HCT116 (cell line): ENCODE measurements around the gene HCN1. TPM values are rescaled to one million over a fixed set of nuclear protein-coding genes. Genes with fewer than 3 reads are reported as not detected.

Experiments
- ATAC-seq: fragments of 200-7000 bp; cut with Tn5 transposase; 2 replicates; pipeline ENCODE4 v1.9.1; 2020; ENCODE audit warnings: mild to moderate bottlenecking, moderate library complexity
- BruUV-seq: library from RNA; stranded (reverse); fragments of 400-500 nt; replicated peaks from 2 replicates; lab custom pipeline; 2021; lab: Mats Ljungman, UMichigan
- CTCF ChIA-PET: fragments of 300-600 bp; sonication (Branson Sonifier 250); formaldehyde crosslinking; loops from one replicate; lab custom pipeline; 2021; ENCODE audit warnings: antibody characterized with exemption; lab: Charles Lee
- POLR2A ChIA-PET: fragments of 300-600, 350-600 bp; sonication (Branson Sonifier 250); formaldehyde crosslinking; loops from one replicate; lab custom pipeline; 2021; ENCODE audit warnings: antibody characterized with exemption; lab: Charles Lee
- RAD21 ChIA-PET, 2 experiments: fragments of 300-600 bp; sonication (Branson Sonifier 250); formaldehyde crosslinking; loops; one replicate each; lab custom pipeline; 2023; ENCODE audit warnings: low total read pairs in 2 of 2; ENCODE audit not compliant: uncharacterized antibody in 2 of 2, unreplicated experiment in 2 of 2, low non-redundant PET in 1 of 2; lab: Charles Lee
- DNase-seq: peaks from one replicate; pipeline ENCODE4 v3.0.0-alpha.2; 2010; ENCODE audit warnings: low read depth, low spot score
- H2AFZ ChIP-seq: fragments of 200-600 bp; shearing (Covaris generic), sonication (generic); 2 replicates; pipeline ENCODE4 v1.6.1; 2017; ENCODE audit warnings: low read depth, mixed run types, mixed read lengths, antibody characterized with exemption, low read length; ENCODE audit not compliant: poor library complexity, severe bottlenecking
- H3K27ac ChIP-seq: 2 replicates; pipeline ENCODE4 v1.5.1; 2012; ENCODE audit warnings: low read depth, low read length
- H3K27me3 ChIP-seq: fragments of 200-600 bp; sonication (generic); 2 replicates; pipeline ENCODE4 v1.6.1; 2016; ENCODE audit warnings: mixed run types, low read length, mixed read lengths; ENCODE audit not compliant: insufficient read depth
- H3K36me3 ChIP-seq, 2 experiments: fragments of 200-500 bp in 1 of 2; fragments of 200-600 bp in 1 of 2; sonication (Bioruptor generic) in 1 of 2; sonication (generic) in 1 of 2; 2 replicates each; pipeline versions ENCODE4 v1.5.1 to v1.6.1; 2014 to 2016; ENCODE audit warnings: low read length in 2 of 2, inconsistent platforms in 1 of 2, mixed read lengths in 1 of 2, mixed run types in 1 of 2; ENCODE audit not compliant: insufficient read depth in 2 of 2, control insufficient read depth in 1 of 2
- H3K4me1 ChIP-seq, 2 experiments: fragments of 200-600 bp in 1 of 2; sonication (generic) in 1 of 2; 2 replicates each; pipeline versions ENCODE4 v1.5.1 to v1.6.1; 2012 to 2017; ENCODE audit warnings: low read length in 2 of 2, inconsistent platforms in 1 of 2, mild to moderate bottlenecking in 1 of 2, mixed read lengths in 1 of 2, mixed run types in 1 of 2, moderate library complexity in 1 of 2; ENCODE audit not compliant: insufficient read depth in 2 of 2, control insufficient read depth in 1 of 2
- H3K4me2 ChIP-seq: fragments of 200-600 bp; sonication (generic); 2 replicates; pipeline ENCODE4 v1.6.1; 2017; ENCODE audit warnings: mixed run types, low read length, mixed read lengths
- H3K4me3 ChIP-seq, 2 experiments: fragments of 200-600 bp in 1 of 2; sonication (generic) in 1 of 2; replicated peaks in 1 of 2; 2 replicates each; pipeline ENCODE4 v1.5.1; 2011 to 2016; ENCODE audit warnings: low read length in 2 of 2, control low read depth in 1 of 2, low read depth in 1 of 2, mild to moderate bottlenecking in 1 of 2, mixed read lengths in 1 of 2, mixed run types in 1 of 2
- H3K79me2 ChIP-seq: fragments of 200-600 bp; sonication (generic); 2 replicates; pipeline ENCODE4 v1.6.1; 2017; ENCODE audit warnings: mild to moderate bottlenecking, mixed run types, low read length, moderate library complexity, mixed read lengths; ENCODE audit not compliant: insufficient read depth
- H3K9ac ChIP-seq: fragments of 200-600 bp; sonication (generic); 2 replicates; pipeline ENCODE4 v1.6.1; 2016; ENCODE audit warnings: low read length, mixed read lengths
- H3K9me2 ChIP-seq: fragments of 200-600 bp; sonication (generic), shearing (Covaris generic); 2 replicates; pipeline ENCODE4 v1.6.1; 2017; ENCODE audit warnings: mixed run types, mild to moderate bottlenecking, moderate library complexity; ENCODE audit not compliant: insufficient read depth
- H3K9me3 ChIP-seq, 2 experiments: fragments of 200-500 bp in 1 of 2; fragments of 200-600 bp in 1 of 2; sonication (Bioruptor generic) in 1 of 2; sonication (generic) in 1 of 2; 2 replicates each; pipeline ENCODE4 v1.6.1; 2014 to 2017; ENCODE audit warnings: low read length in 2 of 2, mixed read lengths in 2 of 2, inconsistent platforms in 1 of 2, low read depth in 1 of 2, mild to moderate bottlenecking in 1 of 2, mixed run types in 1 of 2, moderate library complexity in 1 of 2; ENCODE audit not compliant: control insufficient read depth in 1 of 2, insufficient read depth in 1 of 2
- H4K20me1 ChIP-seq: fragments of 200-600 bp; sonication (generic), shearing (Covaris generic); 2 replicates; pipeline ENCODE4 v1.6.1; 2017; ENCODE audit warnings: mixed run types, mild to moderate bottlenecking, moderate library complexity; ENCODE audit not compliant: insufficient read depth
- ATF3 ChIP-seq: IDR thresholded peaks from 2 replicates; pipeline ENCODE4 v1.6.1; 2012
- CBX3 ChIP-seq: IDR thresholded peaks from 2 replicates; pipeline ENCODE4 v1.6.1; 2012; ENCODE audit warnings: low read depth
- CEBPB ChIP-seq: IDR thresholded peaks from 2 replicates; pipeline ENCODE4 v1.6.1; 2012; ENCODE audit warnings: low read depth
- CTCF ChIP-seq, 3 experiments: fragments of 200-600 bp in 1 of 3; sonication (generic) in 1 of 3; IDR thresholded peaks in 2 of 3; conservative IDR thresholded peaks in 1 of 3; 2 replicates each; pipeline ENCODE4 v1.5.1; 2012 to 2017; ENCODE audit warnings: low read depth in 2 of 3, low read length in 2 of 3, antibody characterized with exemption in 1 of 3, borderline replicate concordance in 1 of 3, control low read depth in 1 of 3, mild to moderate bottlenecking in 1 of 3, mixed read lengths in 1 of 3, mixed run types in 1 of 3, moderate library complexity in 1 of 3; ENCODE audit not compliant: insufficient read depth in 1 of 3
- EZH2 ChIP-seq: fragments of 200-600 bp; sonication (generic); IDR thresholded peaks from 2 replicates; pipeline ENCODE4 v1.6.1; 2017; ENCODE audit warnings: antibody characterized with exemption, mixed run types
- FOSL1 ChIP-seq: IDR thresholded peaks from 2 replicates; pipeline ENCODE4 v1.6.1; 2012; ENCODE audit warnings: low read depth
- JUND ChIP-seq: IDR thresholded peaks from 2 replicates; pipeline ENCODE4 v1.6.1; 2012
- POLR2A ChIP-seq: IDR thresholded peaks from 2 replicates; pipeline ENCODE4 v1.7.0; 2011; ENCODE audit warnings: borderline replicate concordance; ENCODE audit not compliant: insufficient read depth, insufficient read length; ENCODE audit errors: extremely low read depth
- POLR2AphosphoS5 ChIP-seq: IDR thresholded peaks from 2 replicates; pipeline ENCODE4 v1.6.1; 2011; ENCODE audit warnings: mild to moderate bottlenecking, low read depth, low read length, moderate library complexity
- RAD21 ChIP-seq: IDR thresholded peaks from 2 replicates; pipeline ENCODE4 v1.6.1; 2012; ENCODE audit warnings: low read depth, mild to moderate bottlenecking
- SP1 ChIP-seq: IDR thresholded peaks from 2 replicates; pipeline ENCODE4 v1.6.1; 2012; ENCODE audit warnings: low read depth
- TCF7L2 ChIP-seq: IDR thresholded peaks from 2 replicates; pipeline ENCODE4 v1.7.0; 2011; ENCODE audit warnings: borderline replicate concordance, inconsistent platforms; ENCODE audit not compliant: insufficient read depth, insufficient read length; ENCODE audit errors: extremely low read depth
- YY1 ChIP-seq: IDR thresholded peaks from 2 replicates; pipeline ENCODE4 v1.6.1; 2011; ENCODE audit warnings: low read length, low read depth, moderate library complexity, mild to moderate bottlenecking; ENCODE audit not compliant: insufficient replicate concordance; ENCODE audit errors: extremely low read depth
- ZNF274 ChIP-seq: fragments of 200-500 bp; sonication (Bioruptor generic); IDR thresholded peaks from 2 replicates; pipeline ENCODE4 v1.6.1; 2014; ENCODE audit warnings: mild to moderate bottlenecking, low read depth, low read length, inconsistent platforms
- intact Hi-C: fragments of 100-400 bp; cut with micrococcal nuclease; formaldehyde crosslinking; loops from 2 replicates; pipeline ENCODE4 v1.10.0; 2022
- total RNA-seq: library from RNA; stranded (reverse); gene quantifications from one replicate; pipeline ENCODE4 v1.2.1, GENCODE V29; 2021; ENCODE audit not compliant: unreplicated experiment
- TF ChIP-seq, protein P1 (sequence below): IDR thresholded peaks from 2 replicates; pipeline ENCODE4 v1.6.1; 2011; ENCODE audit warnings: mild to moderate bottlenecking, low read length, moderate library complexity; ENCODE audit not compliant: insufficient replicate concordance; ENCODE audit errors: extremely low read depth
- TF ChIP-seq, protein P2 (sequence below): IDR thresholded peaks from 2 replicates; pipeline ENCODE4 v1.6.1; 2012

Gene HCN1
- total RNA-seq, 1 experiment from 2014 or later: 0.10 TPM

- Histone ChIP-seq H3K36me3 (no peaks in the 10 kb centered on the region), H3K9me2 (no peaks in the 10 kb centered on the region), H3K4me3 (no peak overlapping the region)
- POLR2A ChIA-PET: no interaction called here
- TF ChIP-seq FOSL1 (no peak), CEBPB (no peak), YY1 (no peak), ATF3 (no peak), RAD21 (no peak), SP1 (no peak), POLR2AphosphoS5 (no peak), TCF7L2 (no peak), JUND (no peak), POLR2A (no peak), EZH2 (no peak), CBX3 (no peak), CTCF (IDR thresholded peaks at IDR 0.05 in 2 of 3, conservative IDR thresholded peaks at IDR 0.05 in 1 of 3; ENCODE audit: borderline replicate concordance in 1 of 3, insufficient read depth in 1 of 3, low read depth in 2 of 3, low read length in 2 of 3) (no peak), ZNF274 (no peak)
- TF ChIP-seq, protein P1, sequence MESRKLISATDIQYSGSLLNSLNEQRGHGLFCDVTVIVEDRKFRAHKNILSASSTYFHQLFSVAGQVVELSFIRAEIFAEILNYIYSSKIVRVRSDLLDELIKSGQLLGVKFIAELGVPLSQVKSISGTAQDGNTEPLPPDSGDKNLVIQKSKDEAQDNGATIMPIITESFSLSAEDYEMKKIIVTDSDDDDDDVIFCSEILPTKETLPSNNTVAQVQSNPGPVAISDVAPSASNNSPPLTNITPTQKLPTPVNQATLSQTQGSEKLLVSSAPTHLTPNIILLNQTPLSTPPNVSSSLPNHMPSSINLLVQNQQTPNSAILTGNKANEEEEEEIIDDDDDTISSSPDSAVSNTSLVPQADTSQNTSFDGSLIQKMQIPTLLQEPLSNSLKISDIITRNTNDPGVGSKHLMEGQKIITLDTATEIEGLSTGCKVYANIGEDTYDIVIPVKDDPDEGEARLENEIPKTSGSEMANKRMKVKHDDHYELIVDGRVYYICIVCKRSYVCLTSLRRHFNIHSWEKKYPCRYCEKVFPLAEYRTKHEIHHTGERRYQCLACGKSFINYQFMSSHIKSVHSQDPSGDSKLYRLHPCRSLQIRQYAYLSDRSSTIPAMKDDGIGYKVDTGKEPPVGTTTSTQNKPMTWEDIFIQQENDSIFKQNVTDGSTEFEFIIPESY: no peak
- TF ChIP-seq, protein P2, sequence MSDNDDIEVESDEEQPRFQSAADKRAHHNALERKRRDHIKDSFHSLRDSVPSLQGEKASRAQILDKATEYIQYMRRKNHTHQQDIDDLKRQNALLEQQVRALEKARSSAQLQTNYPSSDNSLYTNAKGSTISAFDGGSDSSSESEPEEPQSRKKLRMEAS: no peak
- TF ChIP-seq, all 23 proteins: peak for 0
- Histone ChIP-seq H3K27ac (no peak overlapping the region), H3K27me3 (no peaks in the 10 kb centered on the region), H3K4me1 (peaks cover 0 to 4% of the 10 kb centered on the region in 2 experiments; a peak in 2 of 4 replicates), H4K20me1 (no peaks in the 10 kb centered on the region), H3K9me3 (no peaks in the 10 kb centered on the region), H3K79me2 (no peaks in the 10 kb centered on the region), H3K4me2 (no peak overlapping the region), H2AFZ (peak overlapping the region; percentile 32), H3K9ac (no peak overlapping the region)
- DNase-seq (no peak), ATAC-seq (no peak)
- no TSS peak for BruUV-seq
- intact Hi-C loops: no loop called here
- RAD21 ChIA-PET: no interaction called here
- CTCF ChIA-PET: interaction anchor here (1.1 kb wide), 1 partner anchor 13 kb away, joined by 4 read pairs; no protein-coding TSS in a partner anchor
Measured at GRCh38 chr5:45508135-45508534, 188.0 kb downstream of the HCN1 start.
